Body of pancreas (tissue), 4 donors: ENCODE data around the gene CCDC85A. TPM values are rescaled to one million over a fixed set of nuclear protein-coding genes. Genes with fewer than 3 reads are reported as not detected.

Experiments
- ATAC-seq: fragments of 150-250 bp; one replicate; pipeline ENCODE4 v1.9.1; 2016
- DNase-seq, 4 donors: peaks; one replicate each; pipeline ENCODE4 v3.0.0-alpha.2; 2019
- H3K27ac ChIP-seq, 4 donors: fragments of 200-600 bp; sonication (generic); 1 replicate in 3 of 4; 2 replicates in 1 of 4; pipeline versions ENCODE4 v1.5.1 to v1.6.1; 2016 to 2019; ENCODE audit warnings: mild to moderate bottlenecking in 1 of 4, mixed read lengths in 1 of 4, moderate library complexity in 1 of 4
- H3K27me3 ChIP-seq, 2 donors: fragments of 200-600 bp; sonication (generic); one replicate each; pipeline ENCODE4 v1.6.0; 2016; ENCODE audit warnings: mild to moderate bottlenecking in 1 of 2
- H3K36me3 ChIP-seq, 2 donors: fragments of 200-600 bp; sonication (generic); replicated peaks in 1 of 2; 2 replicates each; pipeline ENCODE4 v1.5.1; 2016; ENCODE audit warnings: low read depth in 2 of 2; ENCODE audit not compliant: insufficient read depth in 1 of 2
- H3K4me1 ChIP-seq: fragments of 200-600 bp; sonication (generic); one replicate; pipeline ENCODE4 v1.6.0; 2016
- H3K4me3 ChIP-seq, 2 donors: fragments of 200-600 bp; sonication (generic); 1 replicate in 1 of 2; 2 replicates in 1 of 2; pipeline ENCODE4 v1.5.1; 2016 to 2019
- H3K9me3 ChIP-seq, 3 donors: fragments of 200-600 bp; sonication (generic); 1 replicate in 2 of 3; 2 replicates in 1 of 3; pipeline ENCODE4 v1.5.1; 2016
- POLR2A ChIP-seq, 3 donors: fragments of 450-650 bp; IDR thresholded peaks; one replicate each; pipeline ENCODE4 v1.6.1; 2016; ENCODE audit warnings: antibody characterized with exemption in 3 of 3, mild to moderate bottlenecking in 2 of 3
- WGBS, 2 donors: methylation state at CpG; one replicate each; pipeline ENCODE4 v1.1.5; 2017; 5-methylcytosine and 5-hydroxymethylcytosine counted together
- intact Hi-C: fragments of 100-400 bp; cut with DNase I; formaldehyde crosslinking; loops from one replicate; pipeline ENCODE4 v1.15.1; 2023
- total RNA-seq, 2 donors: library from RNA; depleted of rRNA; stranded (reverse); fragments of >200 nt; gene quantifications; one replicate each; pipeline ENCODE4 v1.1.0, GENCODE V29; 2016
- TF ChIP-seq, protein P1 (sequence below), 7 experiments: fragments of 450-650 bp in 4 of 7; fragments of 200-600 bp in 3 of 7; sonication (generic) in 3 of 7; IDR thresholded peaks; one replicate each; pipeline ENCODE4 v1.5.1; 2016 to 2019; ENCODE audit warnings: antibody characterized with exemption in 7 of 7

CCDC85A gene
- total RNA-seq, 2 donors from 2014 or later = 2.3 to 2.6 TPM

DNA sequence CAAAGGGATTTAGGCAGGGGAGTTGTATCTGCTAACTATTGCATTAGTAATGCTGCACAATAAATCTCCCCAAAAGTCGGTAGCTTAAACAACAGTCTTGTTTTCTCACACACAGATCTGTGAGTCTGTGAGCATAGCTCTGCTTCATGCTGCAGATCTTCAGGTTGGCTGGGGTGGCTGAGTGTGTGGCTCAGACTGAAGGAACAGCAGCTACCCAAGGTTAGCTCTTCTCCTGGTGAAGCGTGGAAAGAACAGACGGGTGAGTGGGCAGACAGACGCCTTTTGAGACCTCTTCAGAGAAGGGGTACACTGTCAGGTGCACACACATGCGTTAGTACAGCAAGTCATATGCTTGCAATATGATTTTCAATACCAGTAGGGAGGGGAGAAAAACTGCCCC, 3.9 kb upstream of the CCDC85A start:
- Histone ChIP-seq H3K27me3 (no peaks in the 10 kb centered on the region), H3K9me3 (no peaks in the 10 kb centered on the region), H3K4me1 (peaks cover 14% of the 10 kb centered on the region), H3K4me3 (no peak overlapping the region), H3K27ac (no peak overlapping the region), H3K36me3 (no peaks in the 10 kb centered on the region)
- 59 to 60% methylated on average over 5 of the region's 5 CpGs for WGBS, 2 donors
- no peak for TF ChIP-seq POLR2A (IDR thresholded peaks at IDR 0.05)
- TF ChIP-seq, protein P1, sequence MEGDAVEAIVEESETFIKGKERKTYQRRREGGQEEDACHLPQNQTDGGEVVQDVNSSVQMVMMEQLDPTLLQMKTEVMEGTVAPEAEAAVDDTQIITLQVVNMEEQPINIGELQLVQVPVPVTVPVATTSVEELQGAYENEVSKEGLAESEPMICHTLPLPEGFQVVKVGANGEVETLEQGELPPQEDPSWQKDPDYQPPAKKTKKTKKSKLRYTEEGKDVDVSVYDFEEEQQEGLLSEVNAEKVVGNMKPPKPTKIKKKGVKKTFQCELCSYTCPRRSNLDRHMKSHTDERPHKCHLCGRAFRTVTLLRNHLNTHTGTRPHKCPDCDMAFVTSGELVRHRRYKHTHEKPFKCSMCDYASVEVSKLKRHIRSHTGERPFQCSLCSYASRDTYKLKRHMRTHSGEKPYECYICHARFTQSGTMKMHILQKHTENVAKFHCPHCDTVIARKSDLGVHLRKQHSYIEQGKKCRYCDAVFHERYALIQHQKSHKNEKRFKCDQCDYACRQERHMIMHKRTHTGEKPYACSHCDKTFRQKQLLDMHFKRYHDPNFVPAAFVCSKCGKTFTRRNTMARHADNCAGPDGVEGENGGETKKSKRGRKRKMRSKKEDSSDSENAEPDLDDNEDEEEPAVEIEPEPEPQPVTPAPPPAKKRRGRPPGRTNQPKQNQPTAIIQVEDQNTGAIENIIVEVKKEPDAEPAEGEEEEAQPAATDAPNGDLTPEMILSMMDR (IDR thresholded peaks at IDR 0.05) = no peak
- ATAC-seq = no peak
- no peak for DNase-seq
- intact Hi-C loops = loop anchor here (5.0 kb wide), 2 partner anchors 572 to 1337 kb away; no protein-coding TSS in a partner anchor

DNA sequence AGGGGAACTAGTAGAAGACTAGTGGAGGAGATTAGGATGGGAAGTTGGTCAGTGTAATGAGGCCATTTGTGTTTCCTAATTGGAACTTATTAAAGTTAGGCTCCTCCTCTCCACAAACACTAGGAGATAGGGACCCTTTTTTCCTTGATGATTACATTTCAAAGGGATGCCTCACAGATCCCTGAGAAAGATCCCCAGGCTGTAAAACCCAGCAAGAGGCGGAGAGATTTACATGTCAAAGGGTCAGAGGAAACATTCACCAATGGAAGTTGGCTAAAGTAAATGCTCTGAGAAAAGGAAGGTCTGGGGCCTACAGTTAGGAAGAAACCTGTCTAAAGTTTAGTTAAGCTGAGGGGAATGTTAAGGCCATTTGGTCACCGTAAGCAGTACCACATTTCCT, 1.4 kb upstream of the CCDC85A start:
- Histone ChIP-seq H3K27ac (no peak overlapping the region), H3K4me3 (no peak overlapping the region), H3K9me3 (no peaks in the 10 kb centered on the region), H3K36me3 (no peaks in the 10 kb centered on the region), H3K4me1 (peaks cover 20% of the 10 kb centered on the region), H3K27me3 (peaks cover 0 to 5% of the 10 kb centered on the region in 2 donors)
- intact Hi-C loops = loop anchor here (5.0 kb wide), 1 partner anchor 570 kb away; no protein-coding TSS in a partner anchor
- DNase-seq (no peak), ATAC-seq (no peak)
- 94 to 97% methylated on average over 2 of the region's 2 CpGs for WGBS, 2 donors
- TF ChIP-seq, protein P1 (IDR thresholded peaks at IDR 0.05) = no peak
- no peak for TF ChIP-seq POLR2A (IDR thresholded peaks at IDR 0.05)

DNA sequence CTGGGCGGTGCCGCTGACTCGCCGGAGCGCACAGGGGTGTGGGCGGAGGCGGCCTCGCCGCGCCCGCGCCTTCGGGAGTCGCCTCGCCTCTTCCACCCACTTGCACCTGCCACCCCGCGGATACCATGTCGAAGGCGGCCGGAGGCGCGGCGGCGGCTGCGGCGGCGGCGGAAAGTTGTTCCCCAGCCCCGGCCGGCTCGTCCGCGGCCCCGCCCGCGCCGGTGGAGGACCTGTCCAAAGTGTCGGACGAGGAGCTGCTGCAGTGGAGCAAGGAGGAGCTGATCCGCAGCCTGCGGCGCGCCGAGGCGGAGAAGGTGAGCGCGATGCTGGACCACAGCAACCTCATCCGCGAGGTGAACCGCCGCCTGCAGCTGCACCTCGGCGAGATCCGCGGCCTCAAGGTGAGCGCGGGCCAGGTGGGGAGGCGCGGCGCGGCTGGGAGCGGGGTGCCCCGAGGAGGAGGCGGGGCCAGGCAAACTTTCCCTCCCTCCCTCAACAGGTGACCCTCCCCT, 766 bp downstream of the CCDC85A start:
- DNase-seq (peak; percentile 9 to 38 (median 28)), ATAC-seq (peak; percentile 18)
- H3K9me3 ChIP-seq = no peaks in the 10 kb centered on the region
- H3K27me3 ChIP-seq = peaks cover 0 to 5% of the 10 kb centered on the region in 2 donors
- H3K4me3 ChIP-seq = peak overlapping the region; percentile 20 to 60
- no peaks in the 10 kb centered on the region for H3K36me3 ChIP-seq
- H3K4me1 ChIP-seq = peaks cover 20% of the 10 kb centered on the region
- no peak overlapping the region for H3K27ac ChIP-seq
- 0 to 2% methylated on average over 11 to 52 of the region's 64 CpGs for WGBS, 2 donors
- intact Hi-C loops = loop anchor here (5.0 kb wide), 1 partner anchor 568 kb away; no protein-coding TSS in a partner anchor
- no peak for TF ChIP-seq POLR2A (IDR thresholded peaks at IDR 0.05)
- TF ChIP-seq, protein P1 (IDR thresholded peaks at IDR 0.05) = no peak

DNA sequence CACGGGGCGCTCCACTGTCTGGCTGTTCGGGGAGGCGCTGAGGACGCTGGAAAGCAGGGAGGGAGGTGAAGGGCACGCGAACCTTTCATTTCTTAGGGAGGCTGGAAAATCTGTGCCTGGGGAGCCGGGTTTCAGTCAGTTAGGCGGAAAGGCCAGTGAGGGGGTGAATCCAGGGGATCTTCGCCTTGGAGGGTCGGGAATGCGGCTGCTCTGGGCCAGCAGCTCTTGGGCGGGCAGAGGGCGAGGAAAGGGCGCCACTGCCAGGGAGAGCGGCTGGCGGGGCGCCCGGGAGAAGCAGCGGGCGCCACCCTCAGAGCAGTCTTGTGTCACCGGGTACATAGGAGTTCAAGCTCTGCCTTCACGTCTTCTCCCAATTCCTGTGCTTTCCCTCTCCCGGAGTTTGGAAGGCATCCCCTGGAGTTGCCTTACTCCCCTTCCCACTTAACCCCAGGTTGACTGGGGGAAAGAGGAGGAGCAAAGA, 1.4 kb downstream of the CCDC85A start:
- Histone ChIP-seq H3K9me3 (no peaks in the 10 kb centered on the region), H3K36me3 (no peaks in the 10 kb centered on the region), H3K27ac (peak overlapping the region in 1 of 4 donors; percentile 20), H3K4me1 (peaks cover 20% of the 10 kb centered on the region), H3K4me3 (peak overlapping the region in 1 of 2 donors; percentile 60), H3K27me3 (peaks cover 0 to 5% of the 10 kb centered on the region in 2 donors)
- ATAC-seq (no peak), DNase-seq (peak in 3 of 4 donors; percentile 20 to 58 (median 26))
- no peak for TF ChIP-seq POLR2A (IDR thresholded peaks at IDR 0.05)
- TF ChIP-seq, protein P1 (IDR thresholded peaks at IDR 0.05) = no peak
- 0 to 3% methylated on average over 11 to 24 of the region's 24 CpGs for WGBS, 2 donors
- intact Hi-C loops = no loop called here
